Measurements from ENCODE around the gene XXYLT1. TPM values are rescaled to one million over a fixed set of nuclear protein-coding genes. Genes with fewer than 3 reads are reported as not detected.

XXYLT1 gene
- total RNA-seq, 2 experiments from 2014 or later: 17.2 to 19.6 TPM

- Histone ChIP-seq H3K27ac (ENCODE audit: low read depth, low read length, poor library complexity, severe bottlenecking) (no peak overlapping the region), H4K20me1 (ENCODE audit: insufficient read depth, low read length) (no peaks in the 10 kb centered on the region; the same call in 1 of the 2 replicates), H3K9me3 (ENCODE audit: low read length) (peaks cover 14% of the 10 kb centered on the region; the same call in 1 of the 2 replicates), H3K4me3 (ENCODE audit: low read depth, low read length, poor library complexity, severe bottlenecking) (no peak overlapping the region), H3K79me2 (ENCODE audit: insufficient read depth, low read depth, low read length) (no peaks in the 10 kb centered on the region), H2AFZ (ENCODE audit: low read length) (no peak overlapping the region), H3K4me2 (ENCODE audit: low read length) (no peak overlapping the region), H3K36me3 (ENCODE audit: insufficient read depth, low read length) (peaks cover 3% of the 10 kb centered on the region; the same call in 1 of the 2 replicates), H3K4me1 (ENCODE audit: insufficient read depth, low read length, poor library complexity, severe bottlenecking) (peaks cover 7% of the 10 kb centered on the region), H3K9me2 (ENCODE audit: insufficient read depth, low read length) (no peaks in the 10 kb centered on the region)
- no TSS peak for BruUV-seq (replicated peaks)
- DNase-seq (ENCODE audit: low spot score): no peak
- TF ChIP-seq CTCF (conservative IDR thresholded peaks at IDR 0.05; ENCODE audit: low read length): no peak
- no peak for TF ChIP-seq EZH2phosphoT487 (IDR thresholded peaks at IDR 0.05; ENCODE audit: borderline replicate concordance, low read depth, low read length)
- ChIA-PET POLR2A (no interaction called here), CTCF (ENCODE audit: unreplicated experiment) (no interaction called here)
- intact Hi-C loops (cut with micrococcal nuclease; ENCODE audit: unreplicated experiment): no loop called here
These were observed 74.7 kb downstream of the XXYLT1 start for GRCh38 chr3:195196266-195196665.

DNA sequence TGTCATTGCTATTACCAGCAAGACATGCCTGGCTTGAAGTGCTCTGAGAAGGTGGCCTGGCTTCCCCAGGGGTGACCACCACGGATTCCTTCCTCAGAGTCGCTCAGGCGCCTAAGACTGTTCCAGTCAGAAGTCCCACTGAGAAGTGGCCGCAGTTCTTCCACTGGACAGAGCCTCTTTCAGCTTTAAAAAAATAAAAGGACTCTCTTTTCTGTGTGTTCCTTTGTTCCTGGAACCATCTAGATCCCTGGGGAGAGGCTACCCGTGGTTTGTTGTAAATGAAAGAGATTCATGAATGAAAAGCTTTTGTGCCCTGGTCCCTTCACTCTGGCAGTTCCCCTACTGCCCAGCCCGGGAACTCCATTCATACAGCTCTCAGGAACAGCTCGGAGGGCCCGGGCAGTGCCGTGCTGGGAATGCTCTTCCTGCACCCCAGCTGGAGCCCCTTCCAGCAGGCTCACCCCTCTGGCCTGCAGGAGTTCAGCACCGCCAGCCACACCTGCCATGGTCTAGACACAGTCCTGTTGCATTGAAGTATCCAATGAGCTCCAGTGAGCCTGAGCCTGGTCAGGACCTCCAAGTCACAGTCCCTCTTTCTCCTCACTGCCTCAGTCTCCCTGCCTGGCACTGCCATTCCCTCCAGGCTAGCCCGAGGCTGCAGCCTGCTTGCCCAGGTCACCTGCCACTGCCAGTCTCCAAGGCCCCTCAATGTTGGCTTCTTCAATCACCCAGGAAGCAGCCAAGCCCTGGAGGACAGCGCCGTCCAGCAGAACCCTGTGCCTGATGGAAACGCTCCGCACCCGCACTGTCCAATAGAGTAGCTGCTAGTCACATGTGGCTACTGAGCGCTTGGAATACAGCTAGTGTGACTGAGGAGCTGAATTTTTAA lies 75.4 kb downstream of the XXYLT1 start:
- intact Hi-C loops (cut with micrococcal nuclease; ENCODE audit: unreplicated experiment): no loop called here
- Histone ChIP-seq H3K4me3 (ENCODE audit: low read depth, low read length, poor library complexity, severe bottlenecking) (no peak overlapping the region), H3K27ac (ENCODE audit: low read depth, low read length, poor library complexity, severe bottlenecking) (no peak overlapping the region), H3K36me3 (ENCODE audit: insufficient read depth, low read length) (peaks cover 3% of the 10 kb centered on the region; the same call in 1 of the 2 replicates), H3K9me2 (ENCODE audit: insufficient read depth, low read length) (no peaks in the 10 kb centered on the region), H4K20me1 (ENCODE audit: insufficient read depth, low read length) (no peaks in the 10 kb centered on the region; the same call in 1 of the 2 replicates), H3K4me1 (ENCODE audit: insufficient read depth, low read length, poor library complexity, severe bottlenecking) (peaks cover 7% of the 10 kb centered on the region), H3K9me3 (ENCODE audit: low read length) (peaks cover 20% of the 10 kb centered on the region; the same call in 1 of the 2 replicates), H2AFZ (ENCODE audit: low read length) (no peak overlapping the region), H3K4me2 (ENCODE audit: low read length) (no peak overlapping the region), H3K79me2 (ENCODE audit: insufficient read depth, low read depth, low read length) (no peaks in the 10 kb centered on the region)
- ChIA-PET CTCF (ENCODE audit: unreplicated experiment) (no interaction called here), POLR2A (interaction anchor here (1.2 kb wide), 1 partner anchor 27 kb away, joined by 3 read pairs; no protein-coding TSS in a partner anchor)
- no peak for TF ChIP-seq EZH2phosphoT487 (IDR thresholded peaks at IDR 0.05; ENCODE audit: borderline replicate concordance, low read depth, low read length)
- TF ChIP-seq CTCF (conservative IDR thresholded peaks at IDR 0.05; ENCODE audit: low read length): no peak
- DNase-seq (ENCODE audit: low spot score): no peak
- BruUV-seq (replicated peaks): no TSS peak

Data from OCI-LY7 (cell line).